Putamen (tissue), 1 donor: Measurements from ENCODE around the gene LDLRAD4.

ENCODE experiments used
- DNase-seq: peaks from one replicate; pipeline ENCODE4 v3.0.0-alpha.2; 2016; ENCODE audit warnings: low spot score

The LDLRAD4 gene

DNA sequence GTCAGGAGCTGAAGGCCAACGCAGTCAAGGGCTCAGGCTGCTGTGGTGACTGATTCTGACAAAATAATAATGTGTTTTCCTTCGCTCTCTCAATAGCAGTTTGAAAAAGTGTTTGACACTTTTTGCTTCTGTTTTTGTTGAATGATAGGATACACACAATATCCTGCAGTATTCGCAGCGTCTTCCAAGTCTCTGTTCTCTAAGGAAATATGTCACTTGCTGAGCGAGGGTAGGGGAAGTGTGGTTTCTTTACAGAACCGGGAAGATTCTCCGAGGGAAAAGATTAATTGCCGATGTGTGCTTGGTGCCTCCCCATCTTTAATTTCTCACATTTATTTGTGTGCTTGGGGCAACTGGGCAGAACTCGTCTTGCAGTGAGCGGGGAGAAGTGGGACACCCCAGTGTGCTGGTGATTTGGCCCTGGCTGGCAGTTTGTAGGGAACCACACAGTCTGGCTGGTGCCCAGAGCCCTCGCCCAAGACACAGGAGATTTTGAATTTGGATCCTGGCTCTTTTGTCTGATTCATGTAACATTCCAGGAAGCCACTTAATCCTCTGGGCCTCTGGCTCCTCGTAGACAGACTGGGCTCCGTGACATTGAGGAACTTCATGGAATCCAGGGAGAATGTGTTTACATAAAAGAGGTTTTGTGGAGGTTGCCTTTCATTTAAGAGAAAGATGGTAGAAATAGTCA, 169.4 kb downstream of the LDLRAD4 start:
- DNase-seq, result no peak

DNA sequence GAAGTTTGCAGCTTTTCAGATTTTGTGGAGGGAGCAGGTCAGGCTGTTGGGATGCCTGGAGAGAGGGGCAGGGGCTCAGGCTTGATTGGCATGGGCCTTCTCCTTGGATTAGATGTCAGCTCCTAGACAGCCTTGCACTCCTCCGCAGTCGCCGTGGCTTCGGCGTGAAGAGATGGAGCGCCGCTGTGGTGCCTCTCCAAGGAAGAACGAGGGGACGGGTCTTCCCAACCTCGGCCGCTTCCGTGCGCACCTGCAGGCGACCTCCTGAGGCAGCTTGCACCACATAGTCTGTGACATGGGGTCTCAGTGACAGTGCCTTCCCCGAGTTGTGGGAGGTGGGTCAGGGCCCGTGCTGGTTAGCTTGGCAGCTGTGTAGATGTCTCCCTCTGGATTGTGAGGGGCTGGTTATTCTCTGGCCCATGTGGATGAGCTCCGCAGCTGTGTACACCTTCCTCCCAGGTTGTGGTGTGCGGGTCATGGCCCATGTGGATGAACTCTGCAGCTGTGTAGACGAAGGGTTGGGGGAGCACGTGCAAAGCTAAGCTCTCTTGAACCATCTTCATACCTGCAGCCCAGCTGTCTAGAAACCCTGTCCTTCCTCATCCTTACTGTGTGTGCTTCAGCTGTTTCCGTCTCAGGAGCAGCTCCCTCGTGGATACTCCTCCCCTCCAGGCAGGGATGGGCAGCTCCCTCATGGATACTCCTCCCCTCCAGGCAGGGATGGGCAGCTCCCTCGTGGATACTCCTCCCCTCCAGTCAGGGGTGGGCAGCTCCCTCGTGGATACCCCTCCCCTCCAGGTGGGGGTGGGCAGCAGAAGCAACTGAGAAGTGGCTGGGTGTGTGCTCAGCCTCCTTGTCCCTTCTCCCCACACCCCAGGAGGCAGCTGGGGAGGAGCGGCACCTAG, 170.3 kb downstream of the LDLRAD4 start:
- no peak for DNase-seq

DNA sequence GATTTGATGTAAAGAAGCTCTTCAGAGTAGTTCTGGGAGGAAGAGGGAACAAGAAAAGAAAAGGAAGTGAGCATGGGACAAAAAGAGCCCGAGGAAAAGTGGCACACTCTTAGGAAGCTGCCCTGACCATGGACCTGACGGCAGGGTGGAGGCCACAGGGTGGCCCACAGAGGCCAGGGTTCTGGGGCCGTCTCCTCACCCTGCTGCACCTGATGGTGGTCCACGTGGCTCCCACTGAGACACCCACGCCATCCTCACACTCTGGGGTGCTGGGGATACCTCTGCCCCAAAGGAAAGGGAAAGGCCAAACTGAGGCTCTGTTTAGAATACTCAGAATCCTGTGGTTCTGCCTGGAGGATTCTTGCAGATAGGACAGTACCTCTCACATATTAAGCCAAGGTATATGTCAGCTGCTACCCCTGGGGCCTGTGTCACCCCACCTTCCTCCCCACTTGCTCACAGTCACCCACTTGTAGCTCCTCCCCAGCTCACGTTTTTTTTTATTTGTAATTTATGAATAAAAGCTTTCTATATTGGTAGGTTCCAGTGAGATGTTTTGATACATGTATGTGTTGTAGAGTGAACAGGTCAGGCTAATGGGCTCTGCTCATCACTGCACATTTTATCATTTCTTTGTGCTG, 171.1 kb downstream of the LDLRAD4 start:
- no peak for DNase-seq

- no peak for DNase-seq
Measured at GRCh38 chr18:13390196-13390595, 171.6 kb downstream of the LDLRAD4 start.

GRCh38 chr18:13390711-13391110, 172.2 kb downstream of the LDLRAD4 start:
- no peak for DNase-seq

GRCh38 chr18:13392029-13392750, 173.6 kb downstream of the LDLRAD4 start:
- no peak for DNase-seq

- DNase-seq, result no peak
Measured at GRCh38 chr18:13392899-13393298, 174.3 kb downstream of the LDLRAD4 start.

- DNase-seq, result no peak
Measured at GRCh38 chr18:13393338-13393737, 174.8 kb downstream of the LDLRAD4 start.

- DNase-seq, result no peak
Measured at GRCh38 chr18:13394801-13395200, 176.2 kb downstream of the LDLRAD4 start.

DNA sequence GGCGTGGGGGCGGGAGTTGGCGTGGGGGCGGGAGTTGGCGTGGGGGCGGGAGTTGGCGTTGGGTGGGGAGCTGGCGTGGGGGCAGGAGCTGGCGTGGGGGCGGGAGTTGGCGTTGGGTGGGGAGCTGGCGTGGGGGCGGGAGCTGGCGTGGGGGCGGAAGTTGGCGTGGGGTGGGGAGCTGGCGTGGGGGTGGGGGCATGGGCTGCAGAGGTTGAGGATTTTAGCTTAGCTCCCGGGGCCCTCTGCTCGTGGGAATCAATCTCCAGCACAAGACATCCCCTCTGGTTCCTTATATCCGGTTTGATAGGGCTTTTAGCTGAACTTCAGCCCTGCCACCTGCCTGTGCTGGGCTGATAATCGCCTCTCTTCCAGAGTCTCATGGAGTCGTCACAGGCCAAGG, 177.0 kb downstream of the LDLRAD4 start:
- DNase-seq, result no peak

- DNase-seq, result no peak
Measured at GRCh38 chr18:13397504-13398163, 179.1 kb downstream of the LDLRAD4 start.

DNA sequence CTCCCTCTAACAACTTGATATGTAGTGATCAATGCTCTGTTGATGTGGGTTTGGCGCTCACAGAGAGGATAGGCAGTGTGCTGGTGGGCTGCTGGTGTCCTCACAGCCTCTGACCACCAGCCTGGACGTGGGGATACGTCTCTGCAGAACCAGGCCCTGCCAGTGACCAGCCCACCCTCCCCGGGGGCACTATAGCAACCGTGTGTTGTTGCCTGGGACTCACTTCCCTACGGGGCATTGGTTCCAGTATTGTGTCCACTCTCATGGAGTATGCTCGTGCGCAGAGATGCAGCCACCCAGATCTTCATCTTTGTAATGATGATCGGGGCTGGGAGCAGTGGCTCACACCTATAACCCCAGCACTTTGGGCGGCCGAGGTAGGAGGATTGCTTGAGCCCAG, 180.1 kb downstream of the LDLRAD4 start:
- DNase-seq, result no peak

GRCh38 chr18:13399511-13399910, 181.0 kb downstream of the LDLRAD4 start:
- no peak for DNase-seq

DNA sequence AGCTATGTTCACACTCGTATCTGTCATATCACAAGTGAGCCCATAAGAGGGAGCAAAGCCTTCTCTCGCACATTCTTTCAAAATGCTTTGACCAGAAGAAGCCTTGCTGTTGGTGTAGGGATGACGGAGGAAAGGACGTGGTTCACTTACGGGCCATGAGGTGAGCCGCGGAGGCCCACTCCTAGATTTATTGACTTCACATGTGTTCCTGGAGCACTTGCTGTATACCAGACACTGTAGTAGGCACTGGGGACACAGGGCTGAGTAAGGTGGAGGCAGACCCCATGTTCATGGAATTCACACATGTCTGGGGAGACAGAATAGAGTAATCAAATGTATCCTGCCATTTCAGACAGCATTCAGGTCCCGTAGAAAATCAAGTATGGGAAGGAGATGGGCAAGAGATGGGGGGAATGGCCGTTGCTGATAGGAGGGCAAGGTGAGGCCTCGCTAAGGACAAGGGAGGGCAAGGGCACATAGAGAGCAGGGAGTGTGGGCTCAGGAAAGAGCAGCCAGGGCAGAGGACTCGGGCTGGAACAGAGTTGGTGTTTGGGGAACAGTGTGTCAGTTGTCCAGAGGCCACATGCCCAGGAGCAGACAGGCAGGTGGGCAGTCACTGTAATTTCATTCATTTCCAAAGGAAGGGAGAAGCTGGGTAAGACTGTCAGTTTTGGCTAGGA, 182.2 kb downstream of the LDLRAD4 start:
- no peak for DNase-seq

- DNase-seq, result no peak
Measured at GRCh38 chr18:13401404-13401803, 182.8 kb downstream of the LDLRAD4 start.

DNA sequence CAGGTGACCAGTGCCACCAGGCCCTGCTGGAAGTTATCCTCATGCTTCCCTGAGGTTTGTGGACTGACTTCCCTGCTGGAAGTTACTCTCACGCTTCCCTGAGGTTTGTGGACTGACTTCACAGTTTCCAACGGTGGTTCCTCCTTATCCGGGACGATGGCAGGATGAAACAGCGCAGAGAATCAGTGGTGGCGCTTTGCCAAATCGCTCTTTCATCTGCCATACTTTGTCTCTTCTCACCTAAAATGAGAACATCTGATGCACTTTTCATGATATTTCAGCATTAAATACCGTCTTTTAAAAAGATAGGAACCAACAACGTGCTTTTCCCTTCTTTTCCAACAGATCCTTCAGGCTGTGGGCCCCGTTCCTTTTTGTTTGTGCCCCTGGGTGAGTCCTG, 183.3 kb downstream of the LDLRAD4 start:
- DNase-seq, result no peak

GRCh38 chr18:13403786-13404549, 185.4 kb downstream of the LDLRAD4 start:
- no peak for DNase-seq

GRCh38 chr18:13405305-13406038, 186.9 kb downstream of the LDLRAD4 start:
- no peak for DNase-seq

- DNase-seq, result no peak
Measured at GRCh38 chr18:13406049-13406615, 187.6 kb downstream of the LDLRAD4 start.
